HepG2 (cell line): ENCODE data around the gene RPEL1. TPM values are rescaled to one million over a fixed set of nuclear protein-coding genes. Genes with fewer than 3 reads are reported as not detected.
"Not testable (repeated sequence)": the region's sequence is repeated elsewhere in the genome, so short reads cannot be mapped to it uniquely, and the experiment has no call there.

ENCODE experiments used
- ATAC-seq: fragments of 200-7000 bp; cut with Tn5 transposase; 3 replicates; pipeline ENCODE4 v1.9.1; 2020; ENCODE audit warnings: mild to moderate bottlenecking, moderate library complexity
- Bru-seq: library from RNA; stranded (reverse); fragments of 400-500 nt; gene quantifications from one replicate; lab custom pipeline; 2021; lab: Mats Ljungman, UMichigan
- BruChase-seq, 2 experiments: library from RNA; stranded (reverse); fragments of 400-500 nt; gene quantifications; one replicate each; lab custom pipeline; 2021; lab: Mats Ljungman, UMichigan
- BruUV-seq: library from RNA; stranded (reverse); fragments of 400-500 nt; replicated peaks from 2 replicates; lab custom pipeline; 2021; lab: Mats Ljungman, UMichigan
- CTCF ChIA-PET: fragments of 300-600 bp; formaldehyde crosslinking; extraction: SDS; loops from one replicate; lab custom pipeline; 2021; ENCODE audit warnings: low total read pairs, inconsistent platforms, low intra/inter-chr PET ratio; lab: Yijun Ruan, JAX
- POLR2A ChIA-PET: fragments of 350-600 bp; sonication (Branson Sonifier 250); formaldehyde crosslinking; loops from one replicate; lab custom pipeline; 2020; ENCODE audit warnings: antibody characterized with exemption, inconsistent platforms; lab: Yijun Ruan, JAX
- DNase-seq: peaks from one replicate; pipeline ENCODE4 v3.0.0-alpha.2; 2015; ENCODE audit warnings: low spot score
- FAIRE-seq: peaks from 3 replicates; lab custom pipeline; 2011; peaks lifted over from hg19 to GRCh38; lab: Jason Lieb, UNC
- H2AFZ ChIP-seq: one replicate; pipeline ENCODE4 v1.6.1; 2011; ENCODE audit warnings: low read length, inconsistent platforms
- H3K27ac ChIP-seq: fragments of 300-600 bp; 3 replicates; pipeline ENCODE4 v1.8.0; 2011; ENCODE audit warnings: mixed run types, mild to moderate bottlenecking, mixed read lengths, low read length, inconsistent platforms; ENCODE audit not compliant: insufficient read depth; ENCODE audit errors: extremely low read length
- H3K27me3 ChIP-seq, 2 experiments: fragments of 200-600 bp in 1 of 2; 2 replicates in 1 of 2; 3 replicates in 1 of 2; pipeline versions ENCODE4 v1.6.0 to v1.8.0; 2011; ENCODE audit warnings: low read length in 2 of 2, mild to moderate bottlenecking in 2 of 2, moderate library complexity in 2 of 2, inconsistent platforms in 1 of 2; ENCODE audit not compliant: insufficient read depth in 2 of 2, control insufficient read depth in 1 of 2
- H3K36me3 ChIP-seq, 2 experiments: fragments of 200-600 bp in 1 of 2; replicated peaks in 1 of 2; 2 replicates in 1 of 2; 3 replicates in 1 of 2; pipeline versions ENCODE4 v1.5.1 to v1.8.0; 2011; ENCODE audit warnings: low read length in 2 of 2, inconsistent platforms in 1 of 2; ENCODE audit not compliant: insufficient read depth in 2 of 2, control insufficient read depth in 1 of 2
- H3K4me1 ChIP-seq: 2 replicates; pipeline ENCODE4 v1.5.1; 2012; ENCODE audit warnings: low read length, inconsistent platforms; ENCODE audit not compliant: insufficient read depth
- H3K4me2 ChIP-seq: 2 replicates; pipeline ENCODE4 v1.6.0; 2011; ENCODE audit warnings: low read depth, low read length, inconsistent platforms
- H3K4me3 ChIP-seq, 3 experiments: fragments of 200-600 bp in 1 of 3; sonication (generic), shearing (Covaris generic) in 1 of 3; replicated peaks in 1 of 3; 2 replicates each; pipeline ENCODE4 v1.5.1; 2011 to 2016; ENCODE audit warnings: low read length in 3 of 3, inconsistent platforms in 2 of 3, low read depth in 2 of 3, mild to moderate bottlenecking in 2 of 3, control low read depth in 1 of 3, mixed read lengths in 1 of 3; ENCODE audit not compliant: insufficient read depth in 1 of 3
- H3K79me2 ChIP-seq: one replicate; pipeline ENCODE4 v1.6.1; 2011; ENCODE audit warnings: low read length, inconsistent platforms; ENCODE audit not compliant: insufficient read depth
- H3K9ac ChIP-seq: 2 replicates; pipeline ENCODE4 v1.6.0; 2011; ENCODE audit warnings: mild to moderate bottlenecking, low read depth, low read length, inconsistent platforms; ENCODE audit not compliant: insufficient read depth
- H3K9me3 ChIP-seq: 2 replicates; pipeline ENCODE4 v1.5.1; 2012; ENCODE audit warnings: mild to moderate bottlenecking, low read length
- H4K20me1 ChIP-seq: 2 replicates; pipeline ENCODE4 v1.6.0; 2011; ENCODE audit warnings: inconsistent platforms, mild to moderate bottlenecking, low read length, moderate library complexity; ENCODE audit not compliant: insufficient read depth
- WGBS: methylation state at CpG from one replicate; pipeline ENCODE4 v1.1.6; 2017; ENCODE audit warnings: low lambda C conversion rate; 5-methylcytosine and 5-hydroxymethylcytosine counted together
- in situ Hi-C: cut with HindIII; loops from 2 replicates; pipeline ENCODE4 v1.10.0; 2017; ENCODE audit warnings: low pct_unique_long_range_greater_than_20kb; ENCODE audit not compliant: extremely low pct_ligation_motif_present
- intact Hi-C: fragments of 100-400 bp; cut with micrococcal nuclease; formaldehyde crosslinking; loops from one replicate; pipeline ENCODE4 v1.10.0; 2022; ENCODE audit not compliant: unreplicated experiment
- long read RNA-seq, 2 experiments: library from RNA in 1 of 2; library from polyadenylated mRNA in 1 of 2; stranded (forward) in 1 of 2; unstranded in 1 of 2; transcript quantifications; one replicate each; pipeline ENCODE4 v2.0.0, GENCODE V29; 2019 to 2022
- polyA minus RNA-seq, 3 experiments: library from RNA; depleted of rRNA, polyadenylated mRNA; stranded (reverse); fragments of >200 nt; gene quantifications; 2 replicates each; pipeline ENCODE4 v1.2.3, GENCODE V29; 2011; ENCODE audit warnings: low replicate concordance in 1 of 3
- polyA plus RNA-seq, 8 experiments: library from polyadenylated mRNA; depleted of rRNA in 3 of 8; stranded (reverse) in 7 of 8; unstranded in 1 of 8; fragments of >200 nt; fragmentation: Illumina TruSeq in 4 of 8; extraction: Trizol in 4 of 8; gene quantifications; 2 replicates each; pipeline versions ENCODE4 v1.2.1 to v1.2.3, GENCODE V29; 2011 to 2016; ENCODE audit warnings: low read depth in 4 of 8, missing spikeins in 1 of 8, mixed read lengths in 1 of 8; ENCODE audit not compliant: insufficient read depth in 1 of 8
- total RNA-seq, 5 experiments: library from RNA; depleted of rRNA; stranded (reverse); fragments of >200 nt; fragmentation: Illumina TruSeq; extraction: Trizol; gene quantifications; 2 replicates each; pipeline ENCODE4 v1.2.3, GENCODE V29; 2016; ENCODE audit warnings: low read depth in 1 of 5
- TF ChIP-seq, protein P1 (sequence below): sonication (generic); formaldehyde crosslinking; IDR thresholded peaks from 2 replicates; pipeline ENCODE4 v1.5.0; 2020; ENCODE audit warnings: mild to moderate bottlenecking, missing genetic modification reagents

RPEL1 gene
- total RNA-seq (2016; rRNA removed; fragmentation: Illumina TruSeq; extraction: Trizol): 0.04 and 0.10 TPM in 2 replicates
- not detected in 2 replicates for total RNA-seq (2016; cell fraction: cytosol; rRNA removed; fragmentation: Illumina TruSeq; extraction: Trizol; ENCODE audit: low read depth)
- 0.04 TPM in 1 of 2 replicates, not detected in the other for total RNA-seq (2016; cell fraction: insoluble cytoplasmic fraction; rRNA removed; fragmentation: Illumina TruSeq; extraction: Trizol)
- not detected in 2 replicates for total RNA-seq (2016; cell fraction: membrane; rRNA removed; fragmentation: Illumina TruSeq; extraction: Trizol)
- total RNA-seq (2016; cell fraction: nucleus; rRNA removed; fragmentation: Illumina TruSeq; extraction: Trizol): not detected in 2 replicates
- polyA plus RNA-seq (2011; rRNA removed): 0.07 and 0.10 TPM in 2 replicates
- 0.10 and 0.23 TPM in 2 replicates for polyA plus RNA-seq (2011; cell fraction: cytosol; rRNA removed)
- 0.10 and 0.14 TPM in 2 replicates for polyA plus RNA-seq (2011; cell fraction: nucleus; rRNA removed)
- polyA plus RNA-seq (2012): 0.20 and 0.24 TPM in 2 replicates
- not detected in 2 replicates for polyA plus RNA-seq (2016; cell fraction: cytosol; fragmentation: Illumina TruSeq; extraction: Trizol; ENCODE audit: low read depth)
- 0.19 TPM in 1 of 2 replicates, not detected in the other for polyA plus RNA-seq (2016; cell fraction: insoluble cytoplasmic fraction; fragmentation: Illumina TruSeq; extraction: Trizol; ENCODE audit: low read depth)
- polyA plus RNA-seq (2016; cell fraction: membrane; fragmentation: Illumina TruSeq; extraction: Trizol; ENCODE audit: low read depth): not detected in 2 replicates
- polyA plus RNA-seq (2016; cell fraction: nucleus; fragmentation: Illumina TruSeq; extraction: Trizol; ENCODE audit: insufficient read depth, low read depth): not detected in 2 replicates
- polyA minus RNA-seq (2011; rRNA and poly(A)+ RNA removed; ENCODE audit: low replicate concordance): 0.20 and 0.37 TPM in 2 replicates
- not detected in 2 replicates for polyA minus RNA-seq (2011; cell fraction: cytosol; rRNA and poly(A)+ RNA removed)
- not detected in 2 replicates for polyA minus RNA-seq (2011; cell fraction: nucleus; rRNA and poly(A)+ RNA removed)
- not detected for Bru-seq, nascent RNA
- BruChase-seq, experiment 1, labeled RNA remaining after a 6-hour chase: not detected
- not detected for BruChase-seq, experiment 2, labeled RNA remaining after a 2-hour chase
- long read RNA-seq, experiment 1: 0 reads
- long read RNA-seq, experiment 2: 0 reads

DNA sequence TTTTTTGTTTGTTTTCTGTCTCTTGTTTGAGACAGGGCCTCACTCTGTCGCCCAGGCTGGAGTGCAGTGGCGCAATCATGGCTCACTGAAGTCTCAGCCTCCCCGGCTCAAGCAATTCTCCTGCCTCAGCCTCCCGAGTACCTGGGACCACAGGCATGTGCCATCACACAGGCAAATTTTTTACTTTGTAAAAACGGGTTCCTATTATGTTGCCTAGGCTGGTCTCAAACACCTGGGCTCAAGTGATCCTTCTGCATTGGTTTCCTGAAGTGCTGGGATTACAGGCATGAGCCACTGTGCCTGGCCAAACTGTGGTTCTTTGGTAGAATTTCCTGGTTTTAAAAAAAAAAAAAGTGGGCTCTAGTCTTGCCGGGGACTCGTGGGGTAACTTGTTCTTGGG, at the start of gene RPEL1:
TSS of gene RPEL1 (plus strand) at position 301 of the 400 bp plus-strand sequence. CDS start 110 bp downstream, outside the sequence.
- Histone ChIP-seq H3K4me2 (peak within 1 kb of the TSS; percentile 36; the same call in 1 of the 2 replicates), H3K4me3 (0 out of 6 replicates have a peak within 1 kb of the TSS, but pooled peaks of 1 of the 3 experiments have one; percentile 27), H3K4me1 (peaks cover 24% of the 10 kb centered on the region)
- H3K9ac ChIP-seq, FAIRE-seq, BruUV-seq, POLR2A ChIA-PET, H3K9me3 ChIP-seq, H2AFZ ChIP-seq, H3K79me2 ChIP-seq, H4K20me1 ChIP-seq, DNase-seq, ATAC-seq, H3K27ac ChIP-seq, H3K27me3 ChIP-seq, H3K36me3 ChIP-seq: not testable (repeated sequence)
- WGBS: 51% methylated on average over 7 of the region's 7 CpGs
- in situ Hi-C loops (loop anchor here (10.0 kb wide), 3 partner anchors 121 to 331 kb away; partner anchors contain the start of gene CNNM2), intact Hi-C loops (loop anchor here (2.0 to 10.0 kb wide), 2 partner anchors 53 to 131 kb away; partner anchors contain the start of gene NT5C2)
- TF ChIP-seq, protein P1, sequence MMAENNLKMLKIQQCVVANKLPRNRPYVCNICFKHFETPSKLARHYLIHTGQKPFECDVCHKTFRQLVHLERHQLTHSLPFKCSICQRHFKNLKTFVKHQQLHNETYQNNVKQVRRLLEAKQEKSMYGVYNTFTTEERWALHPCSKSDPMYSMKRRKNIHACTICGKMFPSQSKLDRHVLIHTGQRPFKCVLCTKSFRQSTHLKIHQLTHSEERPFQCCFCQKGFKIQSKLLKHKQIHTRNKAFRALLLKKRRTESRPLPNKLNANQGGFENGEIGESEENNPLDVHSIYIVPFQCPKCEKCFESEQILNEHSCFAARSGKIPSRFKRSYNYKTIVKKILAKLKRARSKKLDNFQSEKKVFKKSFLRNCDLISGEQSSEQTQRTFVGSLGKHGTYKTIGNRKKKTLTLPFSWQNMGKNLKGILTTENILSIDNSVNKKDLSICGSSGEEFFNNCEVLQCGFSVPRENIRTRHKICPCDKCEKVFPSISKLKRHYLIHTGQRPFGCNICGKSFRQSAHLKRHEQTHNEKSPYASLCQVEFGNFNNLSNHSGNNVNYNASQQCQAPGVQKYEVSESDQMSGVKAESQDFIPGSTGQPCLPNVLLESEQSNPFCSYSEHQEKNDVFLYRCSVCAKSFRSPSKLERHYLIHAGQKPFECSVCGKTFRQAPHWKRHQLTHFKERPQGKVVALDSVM (CRISPR knock-in tag): peak; percentile 87
- CTCF ChIA-PET: interaction anchor here (1.9 kb wide), 1 partner anchor 329 kb away, joined by 4 read pairs; no protein-coding TSS in a partner anchor
